Adrenal gland (tissue), 12 donors: ENCODE measurements around the gene ARMH3. TPM values are rescaled to one million over a fixed set of nuclear protein-coding genes. Genes with fewer than 3 reads are reported as not detected.
"Not testable (repeated sequence)": the region's sequence is repeated elsewhere in the genome, so short reads cannot be mapped to it uniquely, and the experiment has no call there.

Source experiments
- DNase-seq, 7 donors: peaks; one replicate each; pipeline ENCODE4 v3.0.0-alpha.2; 2019 to 2020
- H3K27ac ChIP-seq, 5 donors: fragments of 200-600 bp; sonication (generic) in 4 of 5; 1 replicate in 3 of 5; 2 replicates in 2 of 5; pipeline versions ENCODE4 v1.5.1 to v1.8.0; 2016 to 2020; ENCODE audit warnings: mild to moderate bottlenecking in 1 of 5
- H3K27me3 ChIP-seq: fragments of 200-600 bp; 2 replicates; pipeline ENCODE4 v1.8.0; 2021
- H3K36me3 ChIP-seq, 2 donors: fragments of 200-600 bp; replicated peaks in 1 of 2; 1 replicate in 1 of 2; 2 replicates in 1 of 2; pipeline versions ENCODE4 v1.5.1 to v1.8.0; 2018 to 2022
- H3K4me1 ChIP-seq, 2 donors: fragments of 200-600 bp; replicated peaks in 1 of 2; 1 replicate in 1 of 2; 2 replicates in 1 of 2; pipeline versions ENCODE4 v1.5.1 to v1.8.0; 2018 to 2021
- H3K4me3 ChIP-seq, 4 donors: fragments of 200-600 bp; sonication (generic) in 3 of 4; one replicate each; pipeline ENCODE4 v1.5.1; 2016 to 2018
- H3K9me3 ChIP-seq, 3 donors: fragments of 200-600 bp; sonication (generic) in 1 of 3; replicated peaks in 1 of 3; 1 replicate in 2 of 3; 2 replicates in 1 of 3; pipeline versions ENCODE4 v1.5.1 to v1.8.0; 2016 to 2021
- CTCF ChIP-seq, 6 experiments: fragments of 450-650 bp in 4 of 6; fragments of 200-600 bp in 2 of 6; sonication (generic) in 1 of 6; IDR thresholded peaks; 1 replicate in 5 of 6; 2 replicates in 1 of 6; pipeline versions ENCODE4 v1.5.1 to v1.8.0; 2016 to 2021; ENCODE audit warnings: antibody characterized with exemption in 6 of 6, mild to moderate bottlenecking in 2 of 6, moderate library complexity in 1 of 6
- POLR2A ChIP-seq, 2 donors: fragments of 450-650 bp; IDR thresholded peaks; one replicate each; pipeline ENCODE4 v1.6.1; 2017; ENCODE audit warnings: antibody characterized with exemption in 2 of 2, mild to moderate bottlenecking in 2 of 2, moderate library complexity in 1 of 2
- WGBS, 4 donors: extraction: QIAGEN DNeasy Blood & Tissue Kit in 2 of 4; methylation state at CpG; one replicate each; pipeline versions ENCODE4 v1.1.5 to v1.1.7; 2013 to 2017; 5-methylcytosine and 5-hydroxymethylcytosine counted together
- intact Hi-C, 2 donors: fragments of 100-400 bp; cut with DNase I; formaldehyde crosslinking; loops; one replicate each; pipeline versions ENCODE4 v1.14.1 to v1.15.0; 2022 to 2023
- polyA plus RNA-seq, 3 donors: library from polyadenylated mRNA; stranded (reverse); fragments of 200-250 nt in 2 of 3; fragments of 350-450 nt in 1 of 3; fragmentation: Illumina TruSeq in 1 of 3; extraction: RNeasy Lipid Tissue Mini Kit (QIAGEN cat#74804) in 1 of 3; gene quantifications; one replicate each; pipeline ENCODE4 v1.2.3, GENCODE V29; 2013 to 2014
- total RNA-seq, 9 donors: library from RNA; depleted of rRNA in 4 of 9; stranded (reverse); fragments of >200 nt in 4 of 9; fragments of 120-200 nt in 1 of 9; fragmentation: NEBNext Ultra II Directional in 1 of 9; extraction: Animal tissue kit (Norgen Biotek cat#: 25700) in 1 of 9; gene quantifications; one replicate each; pipeline versions ENCODE4 v1.1.0 to v1.2.4, GENCODE V29; 2013 to 2023
- donor health status: healthy with polysubstance abuse.
- donor health status: Bipolar disorder and iron deficiency.
- donor health status: DM: yes; HTN: yes; CAD: no.
- donor health status: DM: no; HTN: no; CAD: no.
- donor health status: DM: no; HTN: no; CAD: no.
- donor health status: DM: yes; HTN: yes; CAD: no.

Gene ARMH3
- total and polyA plus RNA-seq, 12 donors = 12.6 to 29.7 (median 17.4) TPM

- no peak for TF ChIP-seq CTCF (IDR thresholded peaks at IDR 0.05)
- no peak for TF ChIP-seq POLR2A (IDR thresholded peaks at IDR 0.05)
- Histone ChIP-seq H3K27me3 (no peaks in the 10 kb centered on the region), H3K9me3 (no peaks in the 10 kb centered on the region), H3K4me3 (no peak overlapping the region), H3K27ac (no peak overlapping the region), H3K36me3 (peaks cover 0 to 32% of the 10 kb centered on the region in 2 donors), H3K4me1 (peaks cover 13 to 18% of the 10 kb centered on the region in 2 donors)
- 79 to 83% (median 82%) methylated on average over 3 of the region's 3 CpGs for WGBS, 4 donors
- DNase-seq = no peak
- intact Hi-C loops = loop anchor here in 1 of 2 donors (5.0 kb wide), 1 partner anchor 165 kb away; the partner anchor contains the start of gene KCNIP2
Observed at GRCh38 chr10:102007796-102008195, 48.2 kb downstream of the ARMH3 start.

GRCh38 chr10:102007031-102007430, 48.9 kb downstream of the ARMH3 start:
- H3K27ac ChIP-seq, H3K4me3 ChIP-seq, DNase-seq, H3K27me3 ChIP-seq, H3K9me3 ChIP-seq: not testable (repeated sequence)
- peaks cover 0 to 32% of the 10 kb centered on the region in 2 donors for H3K36me3 ChIP-seq
- peaks cover 13 to 18% of the 10 kb centered on the region in 2 donors for H3K4me1 ChIP-seq
- intact Hi-C loops = loop anchor here in 1 of 2 donors (5.0 kb wide), 1 partner anchor 165 kb away; the partner anchor contains the start of gene KCNIP2
- 82 to 92% (median 86%) methylated on average over 4 of the region's 4 CpGs for WGBS, 4 donors

GRCh38 chr10:102004376-102004775, 51.6 kb downstream of the ARMH3 start:
- no peaks in the 10 kb centered on the region for H3K27me3 ChIP-seq
- H3K4me1 ChIP-seq = peaks cover 0 to 1% of the 10 kb centered on the region in 2 donors
- intact Hi-C loops = no loop called here
- H3K27ac ChIP-seq = no peak overlapping the region
- TF ChIP-seq POLR2A (IDR thresholded peaks at IDR 0.05) (no peak), CTCF (IDR thresholded peaks at IDR 0.05) (no peak)
- no peak for DNase-seq
- H3K36me3 ChIP-seq = peaks cover 0 to 32% of the 10 kb centered on the region in 2 donors
- no peak overlapping the region for H3K4me3 ChIP-seq
- no peaks in the 10 kb centered on the region for H3K9me3 ChIP-seq

GRCh38 chr10:102003541-102003940, 52.4 kb downstream of the ARMH3 start:
- no peak overlapping the region for H3K4me3 ChIP-seq
- WGBS, 4 donors = 81 to 92% (median 85%) methylated on average over 1 of the region's 1 CpG
- intact Hi-C loops = loop anchor here in 1 of 2 donors (2.0 kb wide), 1 partner anchor 15 kb away; no protein-coding TSS in a partner anchor
- H3K27me3 ChIP-seq = no peaks in the 10 kb centered on the region
- no peak for DNase-seq
- H3K4me1 ChIP-seq = no peaks in the 10 kb centered on the region
- no peak overlapping the region for H3K27ac ChIP-seq
- H3K36me3 ChIP-seq = peaks cover 0 to 26% of the 10 kb centered on the region in 2 donors
- TF ChIP-seq POLR2A (IDR thresholded peaks at IDR 0.05) (no peak), CTCF (IDR thresholded peaks at IDR 0.05) (no peak)
- no peaks in the 10 kb centered on the region for H3K9me3 ChIP-seq

- peaks cover 0 to 7% of the 10 kb centered on the region in 2 donors for H3K4me1 ChIP-seq
- no peak for DNase-seq
- H3K4me3 ChIP-seq = no peak overlapping the region
- no peak overlapping the region for H3K27ac ChIP-seq
- H3K27me3 ChIP-seq = no peaks in the 10 kb centered on the region
- no peaks in the 10 kb centered on the region for H3K9me3 ChIP-seq
- peaks cover 0 to 26% of the 10 kb centered on the region in 2 donors for H3K36me3 ChIP-seq
- intact Hi-C loops = loop anchor here in 1 of 2 donors (2.0 kb wide), 1 partner anchor 13 kb away; no protein-coding TSS in a partner anchor
- WGBS, 4 donors = 65 to 81% (median 75%) methylated on average over 3 of the region's 3 CpGs
- TF ChIP-seq POLR2A (IDR thresholded peaks at IDR 0.05) = no peak
- no peak for TF ChIP-seq CTCF (IDR thresholded peaks at IDR 0.05)
Observed at GRCh38 chr10:102001435-102002068, 54.4 kb downstream of the ARMH3 start.
